Stimulated activated naive CD8-positive, alpha-beta T cell treated with anti-CD3 and anti-CD28 coated beads, Interleukin-15, Interleukin-2, amounts not matched to agents 100 ng/mL and 50 ng/mL, for 24 hours (primary cell): ENCODE measurements around the gene KBTBD6.
"Not testable (repeated sequence)": the region's sequence is repeated elsewhere in the genome, so short reads cannot be mapped to it uniquely, and the experiment has no call there.

ENCODE experiments used
- H3K27ac Mint-ChIP-seq: one replicate; pipeline ENCODE4 v1.8.0; 2021; ENCODE audit warnings: mild to moderate bottlenecking, mixed read lengths
- H3K27me3 Mint-ChIP-seq: one replicate; pipeline ENCODE4 v1.8.0; 2021; ENCODE audit warnings: mixed read lengths
- H3K36me3 Mint-ChIP-seq: one replicate; pipeline ENCODE4 v1.8.0; 2021; ENCODE audit warnings: low read depth, mixed read lengths
- H3K4me1 Mint-ChIP-seq: one replicate; pipeline ENCODE4 v1.8.0; 2021; ENCODE audit warnings: low read depth, mixed read lengths
- H3K4me3 Mint-ChIP-seq: one replicate; pipeline ENCODE4 v1.8.0; 2021; ENCODE audit warnings: mild to moderate bottlenecking, mixed read lengths
- H3K9me3 Mint-ChIP-seq: one replicate; pipeline ENCODE4 v1.8.0; 2021; ENCODE audit warnings: mixed read lengths

KBTBD6 gene

DNA sequence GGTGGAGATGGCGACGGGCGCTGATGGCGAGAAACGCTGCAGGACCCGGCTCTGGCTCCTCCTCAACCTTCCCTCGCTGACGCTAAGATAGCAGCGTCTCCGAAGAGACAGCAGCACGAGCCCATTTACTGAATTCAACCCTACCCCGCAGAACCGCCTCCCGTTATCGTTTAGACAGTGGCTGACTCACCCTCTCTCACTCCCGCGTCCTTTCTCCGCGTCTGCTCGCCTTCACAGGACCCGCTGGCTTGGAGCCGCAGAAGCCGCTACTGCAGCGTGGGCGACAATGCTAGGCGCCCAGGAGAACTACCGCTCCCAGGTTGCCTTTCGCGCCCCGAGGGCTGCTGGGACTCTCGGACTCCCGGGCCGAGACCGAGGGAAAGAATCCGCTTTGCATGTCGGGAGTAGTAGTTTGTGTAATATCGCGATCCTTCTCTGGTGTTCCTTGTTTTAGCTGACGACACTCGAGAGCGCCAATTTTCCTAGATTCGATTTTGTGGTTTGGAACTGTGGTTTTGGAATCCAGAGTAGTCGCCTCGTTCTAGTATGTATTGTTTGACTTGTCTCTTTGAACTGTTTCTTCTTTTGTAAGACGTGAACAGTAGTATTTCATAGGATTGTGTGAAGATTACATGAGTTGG is at the start of gene KBTBD6:
Gene KBTBD6, minus strand, starts transcription at position 291 of the 641 bp plus-strand sequence. CDS start 291 bp downstream, outside the sequence.
- peak within 1 kb of the TSS; percentile 93 for H3K4me3 Mint-ChIP-seq
- H3K9me3 Mint-ChIP-seq = no peaks in the 10 kb centered on the region
- peaks cover 16% of the 10 kb centered on the region for H3K36me3 Mint-ChIP-seq
- no peaks in the 10 kb centered on the region for H3K27me3 Mint-ChIP-seq
- H3K27ac Mint-ChIP-seq = peak within 1 kb of the TSS; percentile 94
- peaks cover 55% of the 10 kb centered on the region for H3K4me1 Mint-ChIP-seq

DNA sequence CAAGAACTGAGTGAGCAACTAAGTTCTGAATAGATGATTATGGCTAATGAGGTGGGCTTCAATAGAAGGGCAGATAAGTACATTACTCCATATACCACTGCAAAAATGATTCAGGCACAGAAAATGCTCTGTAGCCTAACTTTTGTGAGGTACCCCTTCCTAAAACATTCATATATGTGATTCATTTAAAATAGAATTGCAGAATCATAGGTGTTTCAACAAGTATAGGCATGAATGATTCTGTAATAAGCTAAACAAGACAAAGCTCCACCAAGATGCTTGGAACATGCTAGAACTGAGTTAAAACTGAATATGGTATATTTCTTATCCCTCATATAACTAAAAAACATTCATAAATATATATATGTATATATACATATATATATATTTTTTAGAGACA is 49.6 kb upstream of the KBTBD6 start:
- Mint-ChIP-seq H3K27me3 (no peaks in the 10 kb centered on the region), H3K27ac (no peak overlapping the region), H3K9me3 (peaks cover 7% of the 10 kb centered on the region), H3K4me1 (peaks cover 32% of the 10 kb centered on the region), H3K4me3 (no peak overlapping the region), H3K36me3 (peaks cover 5% of the 10 kb centered on the region)

- H3K27ac Mint-ChIP-seq = peak overlapping the region; percentile 93
- H3K9me3 Mint-ChIP-seq = peaks cover 17% of the 10 kb centered on the region
- H3K4me3 Mint-ChIP-seq = no peak overlapping the region
- H3K36me3 Mint-ChIP-seq = peaks cover 10% of the 10 kb centered on the region
- no peaks in the 10 kb centered on the region for H3K27me3 Mint-ChIP-seq
- H3K4me1 Mint-ChIP-seq = peaks cover 32% of the 10 kb centered on the region
These were observed 47.1 kb upstream of the KBTBD6 start for GRCh38 chr13:41179593-41180250.

DNA sequence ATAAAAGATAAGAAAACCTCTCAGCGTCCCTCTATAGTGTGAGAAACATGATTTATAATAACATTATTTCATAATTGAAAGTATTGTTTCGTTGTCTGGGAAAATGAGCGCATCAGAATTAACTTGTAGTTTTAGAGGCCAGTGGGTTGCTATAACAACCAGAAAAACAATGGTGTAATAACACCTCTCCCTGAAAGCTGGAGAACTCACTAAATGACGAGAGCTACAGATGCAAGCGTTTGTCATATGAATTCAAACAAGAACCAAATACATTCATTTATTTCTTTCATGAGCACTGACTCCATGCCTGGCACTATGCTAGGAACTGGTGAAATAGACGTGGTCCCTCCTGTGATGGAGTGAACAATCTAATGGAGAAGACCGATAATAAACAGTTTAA is 45.4 kb upstream of the KBTBD6 start:
- no peaks in the 10 kb centered on the region for H3K27me3 Mint-ChIP-seq

GRCh38 chr13:41177616-41178015 is 45.0 kb upstream of the KBTBD6 start:
- Mint-ChIP-seq H3K36me3 (peaks cover 16% of the 10 kb centered on the region), H3K9me3 (peaks cover 20% of the 10 kb centered on the region), H3K4me3 (no peak overlapping the region), H3K27me3 (no peaks in the 10 kb centered on the region), H3K4me1 (peaks cover 32% of the 10 kb centered on the region), H3K27ac (no peak overlapping the region)

More for the DNA sequence above, 45.4 kb upstream of the KBTBD6 start:
- Mint-ChIP-seq H3K27ac (peak overlapping the region; percentile 65), H3K4me1 (peaks cover 32% of the 10 kb centered on the region), H3K4me3 (no peak overlapping the region), H3K36me3 (peaks cover 16% of the 10 kb centered on the region), H3K9me3 (peaks cover 20% of the 10 kb centered on the region)

- H3K9me3 Mint-ChIP-seq = peaks cover 20% of the 10 kb centered on the region
- H3K36me3 Mint-ChIP-seq = peaks cover 16% of the 10 kb centered on the region
- peaks cover 30% of the 10 kb centered on the region for H3K4me1 Mint-ChIP-seq
- not testable (repeated sequence) for H3K27ac Mint-ChIP-seq, H3K4me3 Mint-ChIP-seq, H3K27me3 Mint-ChIP-seq
These were observed 43.0 kb upstream of the KBTBD6 start for GRCh38 chr13:41175576-41175975.

DNA sequence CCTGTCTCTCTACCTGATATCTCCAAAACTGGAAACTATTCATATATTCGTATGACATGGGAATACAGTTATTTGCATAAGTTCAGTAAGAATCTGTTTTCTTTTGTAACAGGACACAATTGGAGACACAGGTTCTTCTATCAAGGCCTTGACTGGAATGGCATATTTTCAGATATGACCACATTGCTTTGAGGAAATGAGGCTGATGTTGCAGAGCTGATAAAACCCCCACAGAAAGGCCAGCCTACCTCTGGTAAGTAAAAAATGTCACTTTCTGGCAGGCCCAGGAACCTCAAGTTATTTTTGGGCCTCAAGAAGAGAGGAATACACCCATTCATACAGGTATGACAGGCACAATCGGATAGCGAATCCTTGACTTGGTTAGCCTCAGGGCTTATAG is 29.5 kb upstream of the KBTBD6 start:
- no peak overlapping the region for H3K4me3 Mint-ChIP-seq
- H3K36me3 Mint-ChIP-seq = no peaks in the 10 kb centered on the region
- H3K27ac Mint-ChIP-seq = no peak overlapping the region
- no peaks in the 10 kb centered on the region for H3K4me1 Mint-ChIP-seq
- no peaks in the 10 kb centered on the region for H3K9me3 Mint-ChIP-seq
- no peaks in the 10 kb centered on the region for H3K27me3 Mint-ChIP-seq

DNA sequence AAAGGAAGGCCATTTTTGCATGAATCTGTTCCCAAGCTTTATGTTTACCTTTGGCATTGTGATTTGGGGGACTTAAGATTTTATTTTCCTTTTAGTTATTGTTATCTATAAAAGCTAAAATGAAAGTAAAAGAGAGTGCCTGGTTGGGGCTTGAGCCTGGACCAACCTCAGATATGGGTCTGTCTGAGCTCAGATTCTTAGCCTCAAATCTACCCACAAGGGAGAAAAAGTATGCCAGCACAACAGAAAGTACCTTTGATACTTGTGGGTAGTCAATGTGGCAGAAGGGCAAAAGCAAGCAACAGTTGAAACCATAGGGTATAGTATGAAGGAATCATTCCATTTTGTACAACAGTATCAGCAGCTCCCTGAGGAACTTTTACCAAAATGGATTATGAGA is 26.6 kb upstream of the KBTBD6 start:
- no peaks in the 10 kb centered on the region for H3K4me1 Mint-ChIP-seq
- no peaks in the 10 kb centered on the region for H3K27me3 Mint-ChIP-seq
- H3K4me3 Mint-ChIP-seq = no peak overlapping the region
- no peak overlapping the region for H3K27ac Mint-ChIP-seq
- H3K9me3 Mint-ChIP-seq = no peaks in the 10 kb centered on the region
- H3K36me3 Mint-ChIP-seq = no peaks in the 10 kb centered on the region

GRCh38 chr13:41157048-41157717 is 24.6 kb upstream of the KBTBD6 start:
- H3K27ac Mint-ChIP-seq = no peak overlapping the region
- peaks cover 13% of the 10 kb centered on the region for H3K9me3 Mint-ChIP-seq
- no peak overlapping the region for H3K4me3 Mint-ChIP-seq
- H3K27me3 Mint-ChIP-seq = no peaks in the 10 kb centered on the region
- no peaks in the 10 kb centered on the region for H3K4me1 Mint-ChIP-seq
- H3K36me3 Mint-ChIP-seq = peaks cover 11% of the 10 kb centered on the region

DNA sequence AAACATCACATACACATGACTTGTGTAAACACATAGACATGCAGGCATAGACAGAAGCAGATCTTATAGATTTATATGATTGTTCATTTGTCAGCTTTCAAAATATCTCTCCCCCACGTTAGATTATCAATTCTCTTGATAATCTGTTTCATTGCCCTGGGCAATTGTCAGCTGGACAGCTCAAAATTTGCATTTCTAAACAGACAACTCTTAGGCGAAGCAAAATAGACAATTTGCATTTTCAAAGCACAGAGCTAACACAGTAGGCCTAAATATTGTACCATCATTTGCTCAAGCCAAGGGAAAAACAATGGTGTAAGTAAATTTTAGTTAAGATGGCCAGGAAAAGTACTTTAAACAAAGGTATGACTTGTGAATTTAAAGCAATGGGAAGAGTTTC is 24.0 kb upstream of the KBTBD6 start:
- no peak overlapping the region for H3K27ac Mint-ChIP-seq
- no peak overlapping the region for H3K4me3 Mint-ChIP-seq
- H3K27me3 Mint-ChIP-seq = no peaks in the 10 kb centered on the region
- peaks cover 19% of the 10 kb centered on the region for H3K9me3 Mint-ChIP-seq
- H3K4me1 Mint-ChIP-seq = no peaks in the 10 kb centered on the region
- peaks cover 16% of the 10 kb centered on the region for H3K36me3 Mint-ChIP-seq

GRCh38 chr13:41154042-41154441 is 21.4 kb upstream of the KBTBD6 start:
- Mint-ChIP-seq H3K9me3 (peaks cover 43% of the 10 kb centered on the region), H3K27me3 (no peaks in the 10 kb centered on the region), H3K4me3 (no peak overlapping the region), H3K36me3 (peaks cover 42% of the 10 kb centered on the region), H3K4me1 (no peaks in the 10 kb centered on the region), H3K27ac (no peak overlapping the region)

DNA sequence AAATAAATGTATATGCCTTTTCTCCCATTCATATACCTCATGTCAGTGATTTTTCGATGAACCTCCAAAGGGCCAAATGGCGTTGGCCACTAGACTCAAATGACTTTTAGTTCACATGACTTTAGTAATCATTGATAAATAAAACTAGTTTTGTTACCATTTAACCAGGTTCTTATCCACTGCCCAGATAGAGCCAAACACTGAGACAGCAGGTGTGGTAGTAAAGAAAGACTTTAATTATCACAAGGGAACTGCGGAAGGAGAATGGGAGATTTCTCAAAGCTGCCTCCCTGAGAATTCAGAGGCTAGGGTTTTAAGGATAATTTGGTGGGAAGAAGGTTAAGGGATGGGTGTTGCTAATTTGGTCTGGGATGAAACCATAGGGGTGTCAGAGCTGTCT is 19.4 kb upstream of the KBTBD6 start:
- no peak overlapping the region for H3K27ac Mint-ChIP-seq
- H3K9me3 Mint-ChIP-seq = peaks cover 60% of the 10 kb centered on the region
- H3K36me3 Mint-ChIP-seq = peaks cover 59% of the 10 kb centered on the region
- H3K4me3 Mint-ChIP-seq = no peak overlapping the region
- no peaks in the 10 kb centered on the region for H3K4me1 Mint-ChIP-seq
- no peaks in the 10 kb centered on the region for H3K27me3 Mint-ChIP-seq

DNA sequence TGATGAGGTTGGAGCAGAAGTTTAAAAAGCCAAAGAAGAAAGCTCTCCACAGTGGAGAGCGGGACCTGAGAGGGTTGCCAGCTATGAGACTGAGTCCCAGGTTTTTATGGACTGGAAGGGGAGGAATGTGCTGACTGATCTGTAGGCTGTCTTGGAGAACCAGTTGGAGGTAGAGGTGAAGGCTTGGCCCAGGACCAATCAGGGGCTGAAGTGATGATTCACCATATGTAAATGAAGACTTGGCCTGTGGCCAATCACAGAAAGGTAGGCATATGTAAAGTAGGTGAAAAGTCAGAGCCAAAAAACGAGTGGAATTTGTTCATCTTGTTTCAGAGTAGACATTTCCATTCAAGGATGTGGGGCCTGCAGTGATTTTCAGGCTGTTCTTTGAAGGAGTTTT is 17.5 kb upstream of the KBTBD6 start:
- Mint-ChIP-seq H3K9me3 (peaks cover 71% of the 10 kb centered on the region), H3K27me3 (no peaks in the 10 kb centered on the region), H3K4me1 (no peaks in the 10 kb centered on the region), H3K4me3 (no peak overlapping the region), H3K27ac (no peak overlapping the region), H3K36me3 (peaks cover 64% of the 10 kb centered on the region)

DNA sequence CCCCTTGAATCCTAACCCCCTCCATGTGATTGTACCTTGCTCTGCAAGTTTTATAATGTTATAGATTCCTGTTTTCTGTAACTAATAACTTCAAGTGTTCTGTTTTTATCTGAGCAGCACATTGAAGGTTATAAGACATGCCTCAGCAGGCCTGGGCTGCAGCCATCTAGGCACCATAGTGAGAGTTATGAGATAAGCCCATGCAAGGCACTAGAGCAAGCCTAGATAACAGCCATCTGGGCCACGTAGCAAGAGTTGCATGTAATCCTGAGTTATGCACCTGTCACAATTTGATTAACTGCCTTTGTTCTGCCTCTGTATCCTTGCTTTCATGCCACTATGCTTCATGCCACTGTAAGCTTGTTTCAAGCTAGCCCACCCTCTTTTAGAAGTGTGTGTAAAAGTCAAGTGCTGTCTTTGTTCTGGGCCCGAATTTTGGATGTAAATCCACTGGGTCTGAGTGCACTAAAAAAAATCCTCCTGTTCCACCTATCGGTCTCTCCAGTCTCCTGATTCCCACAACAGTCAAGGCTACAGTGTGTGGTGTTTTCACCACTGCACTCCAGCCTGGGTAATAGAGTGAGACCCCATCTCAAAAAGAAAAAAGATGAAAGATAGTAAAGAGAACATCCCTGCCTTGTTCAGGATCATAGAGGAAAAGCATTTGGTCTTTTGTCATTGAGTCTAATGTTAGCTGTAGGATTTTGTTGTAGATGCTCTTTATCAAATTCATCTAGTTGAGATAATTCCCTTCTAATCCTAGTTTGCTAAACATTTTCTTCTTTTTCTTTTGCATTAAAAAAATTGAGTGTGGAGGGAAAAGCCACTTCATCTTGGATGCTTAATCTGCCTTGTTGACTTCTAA is 16.0 kb upstream of the KBTBD6 start:
- H3K9me3 Mint-ChIP-seq = peaks cover 70% of the 10 kb centered on the region
- H3K4me3 Mint-ChIP-seq = no peak overlapping the region
- no peaks in the 10 kb centered on the region for H3K27me3 Mint-ChIP-seq
- peak overlapping the region; percentile 9 for H3K27ac Mint-ChIP-seq
- peaks cover 64% of the 10 kb centered on the region for H3K36me3 Mint-ChIP-seq
- H3K4me1 Mint-ChIP-seq = no peaks in the 10 kb centered on the region
